NK-92 treated with Interleukin-12 subunit alpha and Interleukin-12 subunit beta, amount 100 ng/mL, for 24 hours (cell line): ENCODE data around the gene TRMT10C.
"Not testable (repeated sequence)": the region's sequence is repeated elsewhere in the genome, so short reads cannot be mapped to it uniquely, and the experiment has no call there.

Source experiments
- DNase-seq: peaks from one replicate; lab custom pipeline; 2025; lab: John Stamatoyannopoulos, UW

TRMT10C gene

GRCh38 chr3:101548527-101549105 is 13.1 kb upstream of the TRMT10C start:
- no peak for DNase-seq

GRCh38 chr3:101549473-101549872 is 12.2 kb upstream of the TRMT10C start:
- DNase-seq: no peak

GRCh38 chr3:101551359-101552081 is 10.1 kb upstream of the TRMT10C start:
- DNase-seq: not testable (repeated sequence)

- DNase-seq: not testable (repeated sequence)
These were observed 8.3 kb upstream of the TRMT10C start for GRCh38 chr3:101553381-101553780.

- no peak for DNase-seq
These were observed 5.6 kb upstream of the TRMT10C start for GRCh38 chr3:101556064-101556463.

- no peak for DNase-seq
These were observed 6.1 kb downstream of the TRMT10C start for GRCh38 chr3:101567528-101568317.

- no peak for DNase-seq
These were observed 9.6 kb downstream of the TRMT10C start for GRCh38 chr3:101571028-101571895.

- DNase-seq: peak; percentile 97
These were observed 12.1 kb downstream of the TRMT10C start, which contains the start of gene PCNP for GRCh38 chr3:101573449-101574387. TSS of gene PCNP (plus strand) at chr3:101574180. CDS start at chr3:101574216, 36 bp downstream.

- DNase-seq: peak; percentile 74
These were observed 12.9 kb downstream of the TRMT10C start for GRCh38 chr3:101574388-101575112.

- no peak for DNase-seq
These were observed 15.6 kb downstream of the TRMT10C start for GRCh38 chr3:101577286-101577685.

GRCh38 chr3:101588616-101589015 is 26.9 kb downstream of the TRMT10C start:
- no peak for DNase-seq

GRCh38 chr3:101591071-101591470 is 29.4 kb downstream of the TRMT10C start:
- DNase-seq: no peak

- DNase-seq: no peak
These were observed 41.1 kb downstream of the TRMT10C start for GRCh38 chr3:101602731-101603130.

- DNase-seq: no peak
These were observed 41.5 kb downstream of the TRMT10C start for GRCh38 chr3:101603184-101603583.

GRCh38 chr3:101605398-101605797 is 43.7 kb downstream of the TRMT10C start:
- not testable (repeated sequence) for DNase-seq

GRCh38 chr3:101611023-101611422 is 49.4 kb downstream of the TRMT10C start:
- no peak for DNase-seq

- not testable (repeated sequence) for DNase-seq
These were observed 51.3 kb downstream of the TRMT10C start for GRCh38 chr3:101613014-101613413.

- no peak for DNase-seq
These were observed 53.9 kb downstream of the TRMT10C start for GRCh38 chr3:101615525-101615924.
